GM19372 (cell line): ENCODE data around the gene C4B.
"Not testable (repeated sequence)": the region's sequence is repeated elsewhere in the genome, so short reads cannot be mapped to it uniquely, and the experiment has no call there.

Experiments
- ATAC-seq: cut with Tn5 transposase; IDR thresholded peaks from one replicate; pipeline ENCODE4 v1.9.1; 2021; ENCODE audit warnings: mild to moderate bottlenecking, low read depth, moderate library complexity; ENCODE audit not compliant: unreplicated experiment

The C4B gene

DNA sequence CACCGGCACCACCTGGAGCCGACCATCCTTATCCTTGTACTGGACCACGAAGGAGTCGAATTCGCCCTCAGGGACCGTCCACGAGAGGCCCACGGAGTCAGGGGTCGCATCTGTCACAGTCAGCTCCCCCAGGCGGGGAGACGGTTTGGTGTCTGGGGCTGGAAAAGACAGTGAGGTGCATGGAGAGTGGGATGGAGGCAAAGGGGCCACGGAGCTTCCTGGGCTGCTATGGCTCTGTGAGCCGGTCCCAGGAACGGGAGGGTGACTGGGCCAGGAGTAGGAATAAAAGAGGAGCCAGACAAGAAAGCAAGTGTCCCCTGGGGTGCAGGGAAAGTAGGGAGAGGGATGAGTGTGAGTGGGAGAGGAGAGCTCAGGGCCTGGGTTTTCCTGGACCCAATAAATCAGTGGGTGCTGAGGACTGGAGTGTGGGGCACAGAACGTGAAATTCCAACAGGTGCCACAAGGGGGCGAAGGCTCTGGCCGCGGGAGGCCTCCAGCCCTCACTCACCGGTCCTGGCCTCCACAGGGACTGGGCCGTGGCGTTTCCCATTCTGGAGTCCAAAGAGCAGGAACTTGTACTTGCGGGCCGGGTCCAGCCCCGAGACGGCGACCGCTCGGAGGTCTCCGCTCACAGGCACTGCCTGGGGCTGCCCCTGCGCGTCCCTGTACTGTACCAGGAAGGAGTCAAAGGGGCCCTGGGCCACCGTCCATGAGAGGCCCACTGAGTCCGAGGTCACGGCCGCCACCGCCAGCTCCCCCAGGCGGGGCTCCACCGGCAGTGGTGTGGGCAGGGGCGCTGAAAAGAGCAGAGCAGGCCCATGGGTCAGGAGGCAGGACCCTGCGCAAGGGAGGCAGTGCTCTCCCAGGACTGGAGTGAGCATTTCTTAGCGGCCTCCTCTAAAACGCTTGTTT is 33.5 kb downstream of the C4B start:
- ATAC-seq = no peak

GRCh38 chr6:32049149-32049548 is 34.6 kb downstream of the C4B start:
- not testable (repeated sequence) for ATAC-seq

DNA sequence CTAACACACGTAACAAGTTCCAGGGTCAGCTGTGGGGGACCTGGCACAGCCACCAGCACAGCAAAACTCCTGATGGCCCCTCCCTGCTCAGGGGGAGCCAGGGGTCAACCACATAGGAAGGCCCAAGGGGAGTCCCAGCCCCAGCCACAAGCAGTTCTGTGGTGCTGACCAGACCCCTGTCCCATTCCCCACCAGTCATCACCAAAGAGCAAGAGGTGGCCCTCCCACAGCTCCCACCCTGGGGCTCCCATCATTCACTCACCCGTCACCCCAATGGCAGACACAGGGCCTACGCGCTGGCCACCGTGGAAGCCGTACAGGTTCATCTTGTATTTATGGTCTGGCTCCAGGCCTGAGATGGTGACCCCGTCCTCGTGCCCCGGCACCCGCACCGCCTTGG is 35.1 kb downstream of the C4B start:
- not testable (repeated sequence) for ATAC-seq

DNA sequence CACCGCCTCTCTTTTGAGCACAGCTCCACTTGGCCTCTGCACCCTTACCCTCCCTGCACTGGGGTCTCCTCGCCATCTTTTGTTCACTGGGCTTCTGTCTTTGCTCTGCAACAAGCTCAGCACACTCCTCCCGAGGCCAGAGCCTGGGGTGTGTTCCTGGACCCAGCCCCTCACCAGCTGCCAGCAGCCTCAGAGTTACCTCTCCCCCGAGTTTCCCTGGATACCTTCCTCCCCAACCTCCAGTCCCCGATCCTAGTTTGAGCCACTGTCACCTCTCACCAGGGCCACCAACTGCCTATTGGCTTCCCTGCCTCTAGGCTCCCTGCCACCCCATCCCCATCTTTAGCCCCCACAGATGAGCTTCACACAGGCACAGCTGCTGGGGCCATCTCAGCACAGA is 36.0 kb downstream of the C4B start:
- ATAC-seq = no peak

- ATAC-seq = not testable (repeated sequence)
These were observed 38.0 kb downstream of the C4B start for GRCh38 chr6:32052626-32053025.

DNA sequence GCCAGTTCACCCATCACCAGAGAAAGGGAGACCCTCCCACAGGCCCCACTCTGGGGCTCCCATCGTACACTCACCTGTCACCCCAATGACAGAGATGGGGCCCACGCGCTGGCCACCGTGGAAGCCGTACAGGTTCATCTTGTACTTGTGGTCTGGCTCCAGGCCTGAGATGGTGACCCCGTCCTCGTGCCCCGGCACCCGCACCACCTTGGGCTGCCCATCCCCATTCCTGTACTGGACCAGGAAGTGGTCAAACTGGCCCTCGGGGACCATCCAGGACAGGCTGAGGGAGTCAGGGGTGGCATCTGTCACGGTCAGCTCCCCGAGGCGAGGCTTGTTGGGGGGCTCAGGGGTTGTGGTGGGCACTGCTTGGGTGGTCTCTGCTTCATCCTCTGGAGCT is 38.7 kb downstream of the C4B start:
- ATAC-seq = not testable (repeated sequence)

GRCh38 chr6:32055756-32056155 is 41.2 kb downstream of the C4B start:
- ATAC-seq = not testable (repeated sequence)

DNA sequence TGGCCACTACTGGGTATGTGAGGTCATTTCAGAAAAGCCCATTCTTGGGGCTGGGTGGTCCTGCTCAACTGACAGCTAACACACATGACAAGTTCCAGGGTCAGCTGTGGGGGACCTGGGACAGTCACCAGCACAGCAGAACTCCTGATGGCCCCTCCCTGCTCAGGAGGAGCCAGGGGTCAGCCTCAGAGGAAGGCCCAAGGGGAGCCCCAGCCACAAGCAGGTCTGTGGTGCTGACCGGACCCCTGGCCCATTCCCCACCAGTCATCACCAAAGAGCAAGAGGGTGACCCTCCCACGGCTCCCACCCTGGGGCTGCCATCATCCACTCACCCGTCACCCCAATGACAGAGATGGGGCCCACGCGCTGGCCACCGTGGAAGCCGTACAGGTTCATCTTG is 41.7 kb downstream of the C4B start:
- no peak for ATAC-seq

GRCh38 chr6:32057966-32058365 is 43.4 kb downstream of the C4B start:
- ATAC-seq = no peak

DNA sequence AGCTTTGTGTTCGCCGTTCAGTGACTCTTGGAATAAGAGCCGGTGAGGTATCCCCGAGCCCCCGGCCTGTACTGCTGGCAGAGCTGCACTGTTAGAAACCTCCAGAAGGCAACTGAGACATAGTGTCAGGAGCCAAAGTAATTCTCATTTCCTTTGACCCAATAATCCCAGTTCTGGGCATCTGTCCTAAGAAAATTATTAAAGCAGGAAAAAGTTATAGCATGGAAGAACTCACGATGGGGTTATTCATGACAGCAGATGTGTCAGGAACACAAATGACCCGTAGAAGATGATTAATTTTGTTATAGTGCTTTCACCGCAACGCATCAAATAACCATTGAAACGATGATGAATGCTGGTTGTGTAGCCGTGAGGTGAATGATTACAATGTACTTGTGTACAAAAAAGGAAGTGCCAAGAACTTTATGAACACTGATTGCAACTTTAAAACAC is 43.9 kb downstream of the C4B start:
- ATAC-seq = no peak

GRCh38 chr6:32060966-32061655 is 46.5 kb downstream of the C4B start:
- no peak for ATAC-seq

GRCh38 chr6:32064706-32065105 is 50.1 kb downstream of the C4B start:
- ATAC-seq = no peak

- not testable (repeated sequence) for ATAC-seq
These were observed 52.9 kb downstream of the C4B start for GRCh38 chr6:32067521-32067920.

DNA sequence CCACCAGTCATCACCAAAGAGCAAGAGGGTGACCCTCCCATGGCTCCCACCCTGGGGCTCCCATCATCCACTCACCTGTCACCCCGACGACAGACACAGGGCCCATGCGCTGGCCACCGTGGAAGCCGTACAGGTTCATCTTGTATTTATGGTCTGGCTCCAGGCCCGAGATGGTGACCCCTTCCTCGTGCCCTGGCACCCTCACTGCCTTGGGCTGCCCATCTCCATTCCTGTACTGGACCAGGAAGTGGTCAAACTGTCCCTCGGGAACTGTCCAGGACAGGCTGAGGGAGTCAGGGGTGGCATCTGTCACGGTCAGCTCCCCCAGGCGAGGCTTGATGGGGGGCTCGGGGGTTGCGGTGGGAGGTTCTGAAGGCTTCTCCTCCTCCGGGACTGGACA is 53.7 kb downstream of the C4B start:
- ATAC-seq = not testable (repeated sequence)

DNA sequence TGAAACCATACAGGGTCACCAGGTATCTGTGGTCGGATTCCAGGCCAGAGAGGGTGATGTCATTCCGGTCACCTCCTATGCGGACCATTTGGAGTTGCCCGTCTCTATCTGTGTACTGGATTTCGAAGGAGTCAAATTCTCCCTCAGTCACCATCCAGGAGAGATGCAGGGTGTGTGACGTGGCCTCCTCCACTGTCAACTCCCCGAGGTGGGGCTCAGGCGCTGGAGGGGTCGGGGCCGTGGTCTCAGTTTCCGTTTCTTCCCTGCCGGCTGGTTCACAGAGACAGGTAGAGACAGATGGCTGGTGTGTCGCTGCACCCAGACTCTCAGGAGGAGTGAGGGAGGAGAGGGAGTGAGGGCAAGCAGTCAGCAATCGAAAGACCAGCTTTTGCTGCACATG is 54.3 kb downstream of the C4B start:
- ATAC-seq = no peak

- no peak for ATAC-seq
These were observed 54.9 kb downstream of the C4B start for GRCh38 chr6:32069460-32069859.

GRCh38 chr6:32069878-32070515 is 55.4 kb downstream of the C4B start:
- ATAC-seq = no peak

DNA sequence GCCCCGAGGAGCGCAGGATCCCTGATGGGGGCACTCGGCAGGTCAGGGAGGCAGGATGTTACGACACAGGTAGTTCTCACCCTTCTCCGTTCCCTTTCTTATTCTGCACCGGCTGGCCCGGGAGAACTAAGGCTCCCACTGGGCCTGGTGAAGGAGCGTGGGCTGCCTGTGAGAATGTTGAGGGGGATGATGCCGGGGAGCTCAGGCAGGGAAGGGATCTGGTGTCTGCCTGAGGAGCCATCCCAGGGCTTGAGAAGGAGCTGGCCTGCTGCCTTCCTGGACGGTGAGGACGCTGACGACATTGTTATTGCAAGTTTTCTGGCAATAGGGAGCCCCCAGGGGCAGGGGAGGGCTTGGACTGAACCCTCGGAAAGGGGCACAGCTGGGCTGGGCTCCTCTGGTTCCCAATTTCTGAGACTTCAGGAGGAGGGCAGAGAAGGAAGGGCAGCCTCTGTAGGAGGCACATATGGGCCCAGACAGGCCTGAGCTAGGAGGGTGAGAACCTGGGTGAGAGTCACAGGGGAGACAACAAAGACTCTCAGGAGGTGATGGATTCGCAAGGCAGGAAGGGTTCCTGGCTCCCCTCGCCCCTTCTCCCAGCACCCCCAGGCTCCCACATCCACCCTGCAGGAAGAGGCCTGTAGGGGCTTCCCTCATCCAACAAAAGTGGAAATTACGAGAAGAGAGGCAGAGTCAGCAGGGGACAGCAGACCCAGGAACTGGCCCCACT is 56.4 kb downstream of the C4B start:
- ATAC-seq = no peak

- no peak for ATAC-seq
These were observed 58.5 kb downstream of the C4B start for GRCh38 chr6:32073101-32073500.

DNA sequence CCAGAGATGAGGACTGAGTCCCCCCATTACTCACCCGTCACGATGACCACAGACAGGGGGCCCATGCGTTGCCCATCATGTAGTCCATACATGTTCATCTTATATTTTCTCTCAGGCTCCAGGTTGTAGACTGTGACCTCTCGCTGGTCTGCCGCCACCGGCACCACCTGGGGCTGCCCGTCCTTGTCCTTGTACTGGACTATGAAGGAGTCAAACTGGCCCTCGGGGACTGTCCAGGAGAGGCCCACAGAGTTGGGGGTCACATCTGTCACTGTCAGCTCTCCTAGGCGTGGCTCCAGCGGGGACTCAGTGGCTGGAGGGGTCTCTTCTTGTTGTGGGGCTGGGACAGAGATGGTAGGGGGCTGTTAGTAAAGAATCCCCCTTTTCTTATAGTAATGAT is 59.0 kb downstream of the C4B start:
- ATAC-seq = no peak
